Astrocyte of the spinal cord (primary cell): ENCODE measurements around the gene TOP1.
"Not testable (repeated sequence)": the region's sequence is repeated elsewhere in the genome, so short reads cannot be mapped to it uniquely, and the experiment has no call there.

ENCODE experiments used
- DNase-seq: peaks from one replicate; pipeline ENCODE4 v3.0.0; 2011; ENCODE audit warnings: low read depth, low spot score
- H3K4me3 ChIP-seq: 2 replicates; pipeline ENCODE4 v1.5.1; 2011; ENCODE audit warnings: low read depth, mild to moderate bottlenecking, low read length, moderate library complexity
- CTCF ChIP-seq: IDR thresholded peaks from 2 replicates; pipeline ENCODE4 v1.5.1; 2012; ENCODE audit warnings: low read depth, mild to moderate bottlenecking, low read length, inconsistent platforms
- in situ Hi-C: cut with HindIII; loops from 2 replicates; pipeline ENCODE4 v1.10.0; 2017; ENCODE audit warnings: low sequenced_read_pairs

The TOP1 gene

GRCh38 chr20:41119614-41120561 lies 91.3 kb downstream of the TOP1 start:
- TF ChIP-seq CTCF, result no peak
- DNase-seq, result no peak
- H3K4me3 ChIP-seq, result no peak overlapping the region
- in situ Hi-C loops, result no loop called here

- TF ChIP-seq CTCF, result no peak
- no peak for DNase-seq
- in situ Hi-C loops, result no loop called here
- no peak overlapping the region for H3K4me3 ChIP-seq
These were observed 92.8 kb downstream of the TOP1 start for GRCh38 chr20:41121399-41121798.

- in situ Hi-C loops, result no loop called here
- DNase-seq, result no peak
- no peak for TF ChIP-seq CTCF
- H3K4me3 ChIP-seq, result no peak overlapping the region
These were observed 95.0 kb downstream of the TOP1 start for GRCh38 chr20:41123631-41124030.

GRCh38 chr20:41124451-41125094 lies 96.0 kb downstream of the TOP1 start:
- in situ Hi-C loops, result no loop called here
- no peak for DNase-seq
- TF ChIP-seq CTCF, result no peak
- no peak overlapping the region for H3K4me3 ChIP-seq

GRCh38 chr20:41125530-41126457 lies 97.2 kb downstream of the TOP1 start:
- TF ChIP-seq CTCF, result no peak
- in situ Hi-C loops, result no loop called here
- no peak for DNase-seq
- H3K4me3 ChIP-seq, result no peak overlapping the region

- TF ChIP-seq CTCF, result no peak
- in situ Hi-C loops, result no loop called here
- DNase-seq, result no peak
- H3K4me3 ChIP-seq, result no peak overlapping the region
These were observed 98.1 kb downstream of the TOP1 start for GRCh38 chr20:41126719-41127118.

GRCh38 chr20:41128317-41128716 lies 99.7 kb downstream of the TOP1 start:
- DNase-seq, H3K4me3 ChIP-seq, in situ Hi-C loops: not testable (repeated sequence)
